ENCODE results near the gene C1orf21.

Gene C1orf21

GRCh38 chr1:184416946-184417345, 30.1 kb downstream of the C1orf21 start:
- no peak for DNase-seq

- no peak for DNase-seq
Observed at GRCh38 chr1:184417916-184418315, 31.1 kb downstream of the C1orf21 start.

- no peak for DNase-seq
Observed at GRCh38 chr1:184418652-184419349, 32.0 kb downstream of the C1orf21 start.

GRCh38 chr1:184419350-184420161, 32.7 kb downstream of the C1orf21 start:
- no peak for DNase-seq

GRCh38 chr1:184422490-184423233, 35.8 kb downstream of the C1orf21 start:
- DNase-seq: peak in 1 of 3 experiments; percentile 39

GRCh38 chr1:184423649-184424048, 36.8 kb downstream of the C1orf21 start:
- DNase-seq: no peak

GRCh38 chr1:184424157-184424556, 37.3 kb downstream of the C1orf21 start:
- no peak for DNase-seq

- DNase-seq: no peak
Observed at GRCh38 chr1:184424945-184425344, 38.1 kb downstream of the C1orf21 start.

GRCh38 chr1:184425449-184426277, 38.8 kb downstream of the C1orf21 start:
- no peak for DNase-seq

GRCh38 chr1:184426278-184426674, 39.4 kb downstream of the C1orf21 start:
- no peak for DNase-seq

GRCh38 chr1:184427722-184428121, 40.9 kb downstream of the C1orf21 start:
- DNase-seq: no peak

- DNase-seq: no peak
Observed at GRCh38 chr1:184428604-184429003, 41.8 kb downstream of the C1orf21 start.

GRCh38 chr1:184429335-184429734, 42.5 kb downstream of the C1orf21 start:
- DNase-seq: no peak

- peak; percentile 42 to 96 (median 70) for DNase-seq
Observed at GRCh38 chr1:184433956-184434502, 47.2 kb downstream of the C1orf21 start.

GRCh38 chr1:184437291-184437690, 50.5 kb downstream of the C1orf21 start:
- DNase-seq: no peak

- no peak for DNase-seq
Observed at GRCh38 chr1:184438363-184438762, 51.5 kb downstream of the C1orf21 start.

GRCh38 chr1:184442260-184442659, 55.4 kb downstream of the C1orf21 start:
- no peak for DNase-seq

- DNase-seq: no peak
Observed at GRCh38 chr1:184443201-184443600, 56.4 kb downstream of the C1orf21 start.

- DNase-seq: no peak
Observed at GRCh38 chr1:184443624-184444023, 56.8 kb downstream of the C1orf21 start.

- DNase-seq: no peak
Observed at GRCh38 chr1:184445997-184446396, 59.2 kb downstream of the C1orf21 start.

GRCh38 chr1:184447651-184448185, 60.9 kb downstream of the C1orf21 start:
- DNase-seq: no peak

GRCh38 chr1:184449916-184450315, 63.1 kb downstream of the C1orf21 start:
- DNase-seq: no peak
